Kasumi-1 (cell line): ENCODE measurements around the gene IGFN1.
A peak's percentile ranks its signal among the peaks of the same experiment; 100 is the strongest.
"Not testable (repeated sequence)": the region's sequence is repeated elsewhere in the genome, so short reads cannot be mapped to it uniquely, and the experiment has no call there.

Experiments used
- DNase-seq, 2 experiments: peaks; one replicate each; lab custom pipeline; 2025; lab: John Stamatoyannopoulos, UW

Gene IGFN1

DNA sequence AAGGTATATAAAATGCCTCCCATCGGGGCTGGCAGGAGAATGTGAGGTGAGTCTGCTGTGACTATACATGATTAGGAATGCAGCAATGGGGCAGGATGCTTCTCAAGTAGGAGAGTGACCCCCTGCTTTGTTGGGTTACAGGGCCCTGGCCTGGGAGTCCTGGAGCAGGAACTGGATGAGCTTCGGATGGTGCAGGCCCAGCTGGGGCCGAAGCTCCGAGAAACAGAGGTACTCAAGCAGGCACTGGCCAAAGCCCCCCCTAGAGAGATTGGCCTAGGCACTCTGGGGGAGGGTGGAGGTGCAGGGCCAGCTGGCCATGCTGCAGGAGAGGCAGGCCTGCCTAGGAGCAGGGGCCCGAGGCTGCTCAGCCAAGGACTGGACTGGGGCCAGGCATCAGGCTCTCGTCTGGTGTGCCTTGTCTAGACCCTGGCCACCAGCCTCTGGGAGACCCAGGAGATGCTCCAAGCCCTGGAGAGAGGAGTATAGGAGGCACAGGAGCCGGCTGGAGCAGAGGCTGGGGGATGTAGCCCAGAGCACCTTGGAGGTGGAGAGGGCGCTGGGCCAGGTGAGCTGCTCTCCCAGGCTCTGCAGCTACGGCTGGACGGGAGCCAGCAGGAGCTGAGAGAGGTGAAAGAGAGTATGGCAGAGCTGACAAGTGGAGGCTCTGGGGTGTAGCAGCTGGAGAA, 59.8 kb downstream of the IGFN1 start:
- DNase-seq, result no peak

DNA sequence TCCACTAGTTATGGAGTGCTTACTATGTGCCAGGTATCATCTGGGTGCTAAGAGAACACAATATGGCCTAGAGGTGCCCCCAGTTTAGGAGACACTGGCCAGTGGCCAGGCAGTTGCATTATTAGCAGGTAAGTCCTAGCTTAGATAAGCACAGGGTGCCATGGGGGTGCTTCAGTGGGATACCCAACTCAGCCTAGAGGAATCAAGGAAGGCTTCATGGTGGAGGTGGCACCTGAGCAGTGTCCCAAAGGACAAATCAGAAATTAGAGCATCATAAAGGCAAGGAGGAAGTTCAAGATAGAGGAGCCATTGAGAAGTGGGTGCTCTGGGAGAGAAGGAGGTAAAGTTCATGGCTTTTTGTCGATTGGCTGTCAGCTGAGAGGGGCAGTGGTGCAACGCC, 60.8 kb downstream of the IGFN1 start:
- no peak for DNase-seq

DNA sequence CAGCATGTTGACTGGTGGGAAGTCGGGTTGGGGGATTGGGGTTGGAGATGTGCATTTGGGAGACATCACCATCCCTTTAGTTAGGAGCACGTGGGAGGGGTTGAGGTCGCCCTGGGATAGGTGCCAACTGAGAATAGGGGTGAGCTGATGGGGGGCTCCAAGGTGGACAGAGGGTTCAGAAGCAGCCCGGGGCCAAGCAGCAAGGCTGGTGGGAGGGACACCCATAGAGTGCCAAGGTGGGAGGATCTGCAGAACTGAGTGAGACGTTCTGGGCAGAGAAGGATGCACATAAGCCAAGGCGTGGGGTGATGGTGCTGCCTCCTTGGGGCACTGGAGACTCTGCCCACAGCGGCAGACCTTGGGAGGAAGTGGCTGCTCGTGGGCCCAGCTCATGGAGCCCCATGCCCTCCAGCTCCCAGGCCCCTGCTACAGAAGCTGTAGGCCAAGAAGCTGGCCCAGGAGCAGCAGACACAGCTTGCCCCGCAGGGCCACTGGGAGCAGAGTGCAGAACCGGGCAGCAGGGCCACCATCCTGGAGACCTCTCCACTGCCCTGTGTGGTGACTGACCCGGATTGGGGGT, 61.3 kb downstream of the IGFN1 start:
- no peak for DNase-seq

DNA sequence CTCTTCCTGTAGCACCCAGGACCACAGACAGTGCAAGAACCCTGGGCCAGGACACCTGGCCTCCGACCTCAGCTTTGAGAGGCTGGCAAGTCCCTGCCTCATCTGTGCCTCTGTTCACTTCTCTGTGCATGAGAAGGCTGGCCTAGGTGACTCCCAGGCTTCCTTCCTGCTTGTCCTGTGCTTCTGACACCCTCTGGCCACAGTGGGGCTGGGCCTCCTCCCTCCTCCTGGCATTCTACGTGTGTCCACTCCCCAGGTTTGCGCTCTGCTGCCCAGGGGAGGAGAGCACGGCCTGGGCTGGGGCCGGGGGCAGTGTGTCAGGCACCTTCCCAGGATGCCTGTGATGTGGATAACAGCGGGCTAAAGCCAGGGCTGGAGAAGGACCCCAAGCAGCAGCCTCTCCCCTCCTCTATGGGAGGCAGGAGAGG, 62.3 kb downstream of the IGFN1 start:
- no peak for DNase-seq

DNA sequence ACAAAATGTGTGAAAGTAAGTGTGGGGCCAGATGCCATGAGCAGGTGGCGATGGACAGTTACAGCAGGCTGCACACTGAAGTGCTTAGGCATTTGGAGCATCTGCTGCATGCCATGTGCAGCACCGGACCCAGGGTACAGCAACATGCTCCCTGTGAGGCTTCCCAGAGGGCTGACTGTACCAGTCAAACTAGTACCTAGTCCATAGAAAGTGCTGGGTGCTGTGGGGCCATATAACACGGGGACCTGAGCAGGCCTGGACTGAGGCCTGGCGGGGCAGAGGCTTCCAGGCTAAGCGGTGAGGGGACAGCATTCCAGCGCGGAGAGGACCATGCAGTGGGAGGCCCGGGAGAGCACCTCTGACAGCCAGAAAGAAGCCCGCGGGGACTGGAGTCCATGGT, 62.8 kb downstream of the IGFN1 start:
- no peak for DNase-seq

DNA sequence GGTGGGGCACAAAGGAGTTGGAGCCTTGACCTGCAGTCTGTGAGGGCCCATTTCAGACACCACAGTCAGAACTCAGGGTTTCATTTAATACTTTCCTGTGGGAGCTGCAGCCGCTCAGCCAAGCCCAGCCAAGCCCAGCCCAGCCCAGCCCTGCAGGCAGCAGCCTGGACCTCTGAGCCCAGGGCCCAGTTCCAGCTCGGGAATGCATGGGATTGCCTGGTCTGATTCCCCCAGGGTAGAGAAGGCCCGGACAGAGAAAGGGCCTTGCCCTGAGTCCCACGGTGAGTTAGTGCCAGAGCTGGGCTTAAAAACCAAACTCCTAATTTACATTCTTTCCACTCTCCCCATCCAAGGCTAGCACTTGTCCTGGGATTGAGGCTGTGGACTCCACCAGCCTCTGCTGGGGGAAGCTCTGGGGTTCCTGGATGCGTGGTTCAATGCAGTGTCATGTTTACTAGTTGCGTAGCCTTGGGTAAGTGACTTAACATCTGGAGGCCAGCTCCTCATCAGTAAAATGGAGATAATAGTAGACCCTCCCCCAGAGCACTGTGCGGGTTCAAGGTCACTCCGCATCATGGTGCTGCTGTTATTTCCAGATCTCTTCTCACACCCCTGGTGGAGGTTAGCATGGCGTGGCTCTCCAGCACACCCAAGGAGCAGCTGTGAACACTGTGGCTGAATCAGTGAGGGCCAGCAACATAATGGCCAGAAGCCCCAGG, 63.4 kb downstream of the IGFN1 start:
- no peak for DNase-seq

DNA sequence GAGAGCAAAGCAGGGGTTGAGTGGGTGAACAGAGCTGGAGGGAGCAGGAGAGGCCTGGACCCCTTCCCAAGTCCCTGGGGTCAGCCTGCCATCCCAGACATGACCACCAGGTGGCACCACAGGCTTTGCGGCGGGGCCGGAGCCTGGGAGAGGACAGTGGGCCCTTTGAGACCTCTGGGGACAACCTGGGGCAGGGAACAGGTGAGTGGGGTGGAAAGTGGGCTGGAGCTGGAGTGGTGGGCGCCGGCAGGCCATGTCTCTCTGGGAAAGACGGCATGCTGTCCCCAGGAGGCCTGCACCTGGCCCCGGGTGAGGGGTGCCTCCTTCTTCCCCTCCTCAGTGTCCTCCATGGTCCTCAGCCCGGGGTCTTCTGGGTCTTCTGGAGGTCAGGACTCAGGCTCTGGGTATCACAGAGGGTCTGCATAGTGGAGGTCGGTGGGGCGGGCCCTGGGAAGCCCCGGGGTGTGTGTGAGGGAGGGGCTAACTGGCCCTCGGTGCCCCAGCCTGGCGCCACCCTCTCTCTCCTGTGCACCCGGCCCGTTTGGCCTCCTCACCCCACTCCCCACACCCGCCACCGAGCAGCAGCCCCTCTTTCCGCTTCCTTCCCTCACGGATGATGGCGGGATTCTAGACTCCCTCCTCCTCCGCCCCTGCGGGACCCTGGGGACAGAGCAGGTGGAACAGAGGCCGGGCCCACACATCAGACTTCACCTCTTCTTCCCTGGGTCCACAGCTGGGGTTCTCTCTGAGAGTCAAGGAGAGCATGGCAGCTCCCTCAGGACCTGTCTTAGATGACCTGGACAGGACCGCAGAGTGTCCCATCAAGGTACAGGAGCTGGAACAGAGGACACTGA, 64.2 kb downstream of the IGFN1 start:
- DNase-seq, result peak; percentile 7 to 19

DNA sequence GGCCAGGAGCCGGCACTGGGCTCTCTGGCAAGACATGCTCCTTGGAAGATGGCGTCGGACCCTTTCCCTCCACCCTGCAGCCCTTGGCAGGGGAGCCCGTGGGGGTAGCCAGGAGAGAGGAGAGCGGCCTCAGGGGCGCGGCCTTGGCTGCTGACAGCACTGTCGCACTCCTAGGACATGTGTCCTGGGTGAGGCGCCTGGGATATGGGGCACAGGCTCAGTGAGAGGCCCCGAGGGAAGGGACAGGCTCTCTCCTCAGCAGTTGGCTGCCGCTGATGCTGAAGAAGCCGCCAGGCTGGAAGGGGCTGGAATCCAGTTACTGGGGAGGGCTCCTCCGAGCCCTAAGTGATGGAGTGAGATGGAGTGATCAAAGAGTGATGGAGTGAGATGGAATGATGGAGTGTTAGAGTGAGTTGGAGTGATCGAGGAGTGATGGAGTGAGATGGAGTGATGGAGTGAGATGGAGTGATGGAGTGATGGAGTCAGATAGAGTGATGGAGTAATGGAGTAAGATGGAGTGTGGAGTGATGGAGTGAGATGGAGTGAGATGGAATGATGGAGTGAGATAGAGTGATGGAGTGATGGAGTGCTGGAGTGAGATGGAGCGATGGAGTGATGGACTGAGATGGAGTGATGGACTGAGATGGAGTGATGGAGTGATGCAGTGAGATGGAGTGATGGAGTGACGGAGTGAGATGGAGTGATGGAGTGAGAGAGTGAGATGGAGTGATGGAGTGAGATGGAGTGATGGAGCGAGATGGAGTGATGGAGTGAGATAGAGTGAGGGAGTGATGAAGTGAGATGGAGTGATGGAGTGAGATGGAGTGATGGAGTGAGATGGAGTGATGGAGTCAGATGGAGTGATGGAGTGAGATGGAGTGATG, 65.1 kb downstream of the IGFN1 start:
- DNase-seq, result no peak

DNA sequence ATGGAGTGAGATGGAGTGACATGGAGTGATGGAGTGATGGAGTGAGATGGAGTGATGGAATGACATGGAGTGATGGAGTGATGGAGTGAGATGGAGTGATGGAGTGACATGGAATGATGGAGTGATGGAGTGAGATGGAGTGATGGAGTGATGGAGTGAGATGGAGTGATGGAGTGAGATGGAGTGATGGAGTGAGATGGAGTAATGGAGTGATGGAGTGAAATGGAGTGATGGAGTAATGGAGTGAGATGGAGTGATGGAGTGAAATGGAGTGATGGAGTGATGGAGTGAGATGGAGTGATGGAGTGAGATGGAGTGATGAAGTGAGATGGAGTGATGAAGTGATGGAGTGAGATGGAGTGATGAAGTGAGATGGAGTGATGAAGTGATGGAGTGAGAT, 67.5 kb downstream of the IGFN1 start:
- DNase-seq, result not testable (repeated sequence)

DNA sequence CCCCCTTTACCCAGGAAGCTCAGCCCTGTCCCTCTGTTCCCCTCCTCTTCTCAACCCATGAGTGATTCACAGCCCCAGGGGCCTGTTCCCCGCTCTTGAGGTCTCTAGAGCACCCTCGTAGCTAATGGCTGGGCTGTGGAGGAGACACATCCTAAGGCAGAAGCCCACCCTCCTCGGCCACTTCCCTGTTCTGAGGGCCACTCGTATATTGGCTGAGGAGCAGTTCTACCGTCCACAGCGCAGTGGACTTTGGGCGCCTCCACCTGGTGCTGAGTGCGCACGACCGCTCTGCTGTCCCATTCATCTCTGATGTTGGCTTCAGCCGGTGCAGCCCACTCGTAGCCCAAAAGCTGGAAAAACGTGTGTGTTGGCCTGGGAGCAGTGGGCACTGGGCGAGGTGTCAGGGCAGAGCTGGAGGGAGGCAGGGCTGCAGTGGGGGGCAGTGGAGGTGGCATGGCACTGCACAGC, 68.2 kb downstream of the IGFN1 start:
- no peak for DNase-seq

DNA sequence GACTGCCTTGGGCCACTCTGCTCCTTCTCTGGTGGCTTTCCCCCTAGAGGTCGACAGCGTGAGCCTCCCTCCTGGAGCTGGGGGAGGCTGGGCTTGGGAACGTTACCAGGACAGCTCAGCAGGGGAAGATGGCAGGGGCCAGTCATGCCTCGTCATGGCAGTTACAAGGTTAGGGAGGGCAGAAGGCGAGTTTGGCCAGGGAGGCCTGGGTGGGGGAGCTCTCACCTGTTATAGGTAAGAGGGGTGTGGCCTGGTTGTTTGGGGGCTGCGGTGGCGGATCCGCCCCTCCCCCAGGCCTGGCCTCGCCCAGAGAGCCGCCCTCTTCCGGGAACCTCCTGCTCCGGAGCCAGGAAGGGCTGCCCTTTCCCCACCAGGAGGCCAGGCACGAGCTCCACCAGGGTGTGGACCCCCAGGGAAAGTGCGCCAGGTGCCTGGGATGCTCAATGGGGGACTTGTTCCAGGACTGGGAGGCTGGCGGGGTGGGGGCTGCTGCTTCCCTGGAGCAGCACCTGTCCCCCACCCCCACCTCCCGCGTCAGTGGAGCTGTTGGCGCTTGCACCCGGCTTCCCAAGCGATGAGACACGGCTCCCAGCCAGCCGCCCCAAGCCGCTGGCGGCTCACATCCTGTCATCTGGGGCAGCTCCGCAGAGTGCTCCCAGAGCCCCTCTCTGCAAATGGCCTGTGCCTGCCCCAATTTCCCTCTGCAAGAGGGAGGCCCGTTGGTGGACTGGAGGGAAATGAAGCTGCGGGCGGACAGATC, 69.0 kb downstream of the IGFN1 start:
- DNase-seq, result no peak

DNA sequence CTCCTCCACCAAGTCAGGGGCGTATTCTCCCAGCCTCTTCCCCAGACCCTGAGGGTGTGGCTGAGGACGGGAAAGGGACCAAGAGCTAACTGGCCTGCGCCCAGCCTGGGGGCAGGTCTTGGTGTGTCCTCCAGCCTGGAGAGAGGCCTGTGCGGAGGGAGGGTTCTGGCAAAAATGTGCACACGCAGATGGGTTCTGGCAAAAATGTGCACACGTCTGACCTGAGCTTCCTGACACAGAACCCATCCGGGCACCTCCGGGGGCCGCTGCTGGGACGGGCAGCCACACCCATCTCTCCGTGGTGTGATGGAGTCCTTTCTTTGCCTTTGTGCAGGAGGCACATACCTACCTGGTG, 69.6 kb downstream of the IGFN1 start:
- DNase-seq, result no peak

DNA sequence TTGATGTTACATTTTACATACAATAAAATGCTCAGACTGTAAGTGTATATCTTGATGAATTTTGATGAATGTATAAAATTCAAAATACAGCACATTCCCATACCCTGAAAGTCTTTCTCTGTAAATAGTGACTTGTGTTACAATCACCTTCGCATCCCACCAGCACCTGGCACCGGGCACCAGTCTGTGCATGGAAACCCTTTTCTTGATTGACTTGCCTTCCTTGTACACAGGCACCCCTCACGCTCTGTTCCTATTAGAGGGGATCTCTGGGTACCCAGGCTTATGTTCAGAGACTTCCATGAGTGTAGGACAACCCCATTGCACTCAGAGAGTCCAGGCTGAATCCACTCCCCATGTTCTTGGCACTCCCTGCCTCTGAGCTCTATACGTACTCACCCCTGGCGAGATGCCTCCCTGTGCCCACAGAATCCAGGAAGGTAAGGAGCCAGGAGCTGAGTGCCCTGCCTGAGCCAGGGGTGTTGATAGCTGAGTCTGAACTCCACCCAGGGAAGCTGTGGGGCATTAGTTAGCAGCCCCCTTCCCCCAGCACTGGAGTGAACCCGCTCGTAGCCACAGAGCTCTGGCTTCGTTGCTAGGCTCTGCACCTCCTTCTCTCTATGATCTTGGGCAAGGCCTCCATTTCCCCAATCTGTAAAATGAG, 70.2 kb downstream of the IGFN1 start:
- no peak for DNase-seq

DNA sequence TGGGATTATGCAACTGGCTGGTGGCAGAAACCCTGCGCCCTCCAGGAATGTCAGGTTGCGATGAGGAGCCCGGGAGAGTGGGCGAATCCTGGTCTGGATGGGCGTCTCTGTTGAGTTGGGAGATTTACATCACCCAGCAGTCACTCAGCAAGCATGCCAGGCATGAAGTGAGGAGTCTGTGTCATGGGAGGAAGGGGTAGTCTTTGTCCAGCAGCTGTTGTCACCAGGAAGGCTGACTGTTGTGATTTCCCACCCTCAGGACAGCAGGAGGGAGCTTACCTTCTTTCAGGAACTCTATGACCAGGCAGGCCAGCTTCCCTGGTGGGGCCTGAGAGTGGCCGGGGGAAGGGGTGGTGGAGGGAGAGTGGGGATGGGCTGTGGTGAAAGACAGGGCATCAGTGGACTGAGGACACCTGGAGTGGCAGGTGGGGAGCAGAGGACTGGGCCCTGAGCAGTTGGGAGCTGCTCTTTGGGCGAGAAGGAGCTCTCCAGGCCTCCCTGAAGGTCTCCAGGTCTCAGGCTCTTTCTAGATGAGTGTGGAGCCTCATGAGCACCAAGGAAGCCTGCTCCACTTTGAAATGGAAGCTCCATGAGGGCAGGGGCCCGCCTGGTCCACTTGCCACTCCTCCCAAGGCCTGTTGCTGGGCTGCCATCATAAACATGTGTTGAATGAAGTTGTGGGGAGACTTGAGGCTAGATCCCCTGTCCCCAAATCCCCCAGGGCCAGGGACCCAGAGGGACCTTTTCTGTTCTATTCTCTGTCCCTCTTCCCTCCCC, 71.3 kb downstream of the IGFN1 start:
- no peak for DNase-seq

DNA sequence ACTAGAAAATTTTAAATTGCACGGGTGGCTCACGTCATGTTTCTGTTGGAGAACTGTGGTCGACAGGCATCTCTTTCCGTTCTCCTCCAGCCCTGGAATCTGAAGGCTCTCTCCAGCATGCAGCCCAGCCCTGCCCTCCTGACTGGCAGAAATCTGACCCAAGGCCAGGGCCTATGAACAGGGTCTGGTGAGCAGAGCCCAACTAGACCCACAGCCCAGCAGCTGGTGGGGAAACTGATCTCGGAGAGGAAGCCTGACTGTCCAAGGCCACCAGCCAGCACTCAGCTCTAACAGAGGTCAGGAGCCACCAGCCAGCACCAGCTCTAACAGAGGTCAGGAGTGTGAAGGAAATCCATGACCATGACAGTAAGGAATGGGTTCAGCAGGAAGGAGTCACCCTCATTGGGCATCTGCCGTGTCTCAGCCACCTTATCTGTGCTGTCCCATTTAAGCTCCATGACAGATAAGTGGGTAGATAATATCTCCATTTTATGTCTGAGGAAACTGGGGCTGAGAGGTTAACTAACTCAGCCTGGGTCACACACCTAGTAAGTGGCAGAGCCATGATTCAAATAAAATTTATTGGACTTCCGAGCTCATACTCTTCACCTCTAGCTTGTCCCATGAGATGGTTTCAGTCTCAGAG, 72.5 kb downstream of the IGFN1 start:
- DNase-seq, result no peak

DNA sequence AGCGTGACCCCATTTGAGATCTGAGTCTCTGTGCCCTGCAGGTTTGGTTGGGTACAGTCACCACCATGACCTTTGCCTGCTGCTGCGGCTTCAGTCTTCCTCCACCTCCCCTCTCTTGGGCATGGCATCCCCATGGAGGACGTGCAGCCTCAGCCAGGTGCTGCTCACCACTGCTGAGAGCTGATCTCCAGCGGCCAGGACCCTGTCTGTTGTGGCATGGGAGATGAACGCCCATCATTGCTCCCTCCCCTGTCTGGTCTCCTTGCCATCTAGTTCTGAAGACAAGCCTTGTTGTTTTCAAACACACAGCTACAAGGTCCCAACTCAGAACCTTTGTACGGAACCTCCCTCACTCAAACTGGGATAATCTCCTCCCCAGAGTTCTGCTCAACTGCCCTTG, 73.4 kb downstream of the IGFN1 start:
- no peak for DNase-seq

DNA sequence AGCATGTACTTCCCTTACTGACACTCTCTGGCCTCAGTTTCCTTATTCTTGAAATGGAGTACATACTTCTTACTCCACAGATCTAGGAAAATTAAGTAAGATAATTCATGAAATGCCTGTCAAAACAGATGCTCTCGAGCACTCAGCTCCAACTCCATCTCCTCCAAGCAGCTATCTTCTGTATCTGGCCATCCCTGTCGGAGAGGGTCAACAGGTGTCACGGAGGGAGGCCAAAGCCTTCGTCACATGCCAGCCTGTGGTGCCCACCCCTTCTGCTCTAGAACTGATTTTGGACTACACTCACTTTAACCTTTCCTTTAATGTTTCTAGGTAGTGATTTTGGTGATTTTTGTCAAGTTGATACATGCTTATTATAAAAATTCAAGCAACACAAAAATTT, 73.9 kb downstream of the IGFN1 start:
- no peak for DNase-seq

DNA sequence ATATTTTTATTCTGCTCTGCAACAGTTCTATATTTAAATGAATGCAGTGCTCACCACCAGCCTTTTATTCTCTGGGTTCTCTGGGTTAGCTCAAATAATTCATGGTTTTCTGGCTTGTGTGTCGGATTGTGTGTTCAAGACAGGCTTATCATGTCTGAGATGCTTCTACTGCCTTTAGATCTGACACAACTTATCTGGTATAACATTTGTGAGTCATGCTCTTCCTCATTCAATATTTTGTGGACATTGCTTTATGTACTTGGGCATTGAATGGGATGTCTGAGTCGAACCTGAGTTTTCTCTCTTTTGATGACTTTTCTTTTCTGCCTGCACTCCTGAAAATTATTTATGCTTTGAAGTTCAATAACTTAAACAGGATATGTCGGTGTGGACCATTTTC, 75.1 kb downstream of the IGFN1 start:
- no peak for DNase-seq

DNA sequence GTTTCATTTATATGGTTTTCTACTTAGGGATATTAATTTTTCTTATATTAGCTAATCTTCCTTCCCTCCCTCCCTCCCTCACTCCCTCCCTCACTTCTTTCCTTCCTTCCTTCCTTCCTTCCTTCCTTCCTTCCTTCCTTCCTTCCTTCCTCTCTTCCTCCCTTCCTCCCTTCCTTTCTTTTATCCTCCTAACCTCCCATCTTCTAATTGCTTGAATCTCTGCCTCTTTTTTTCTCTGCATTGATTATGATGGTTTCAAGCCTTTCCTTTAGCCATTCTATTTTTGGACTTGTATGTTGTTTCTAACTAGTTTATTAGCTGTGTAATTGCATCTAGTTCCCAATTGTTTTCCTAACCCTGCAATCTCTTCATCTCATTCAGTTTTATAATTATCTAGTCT, 75.7 kb downstream of the IGFN1 start:
- DNase-seq, result no peak
